ENCODE measurements around the gene ESYT1. TPM values are rescaled to one million over a fixed set of nuclear protein-coding genes. Genes with fewer than 3 reads are reported as not detected.

The ESYT1 gene
- total RNA-seq, 1 donor from 2014 or later, result 127 TPM

DNA sequence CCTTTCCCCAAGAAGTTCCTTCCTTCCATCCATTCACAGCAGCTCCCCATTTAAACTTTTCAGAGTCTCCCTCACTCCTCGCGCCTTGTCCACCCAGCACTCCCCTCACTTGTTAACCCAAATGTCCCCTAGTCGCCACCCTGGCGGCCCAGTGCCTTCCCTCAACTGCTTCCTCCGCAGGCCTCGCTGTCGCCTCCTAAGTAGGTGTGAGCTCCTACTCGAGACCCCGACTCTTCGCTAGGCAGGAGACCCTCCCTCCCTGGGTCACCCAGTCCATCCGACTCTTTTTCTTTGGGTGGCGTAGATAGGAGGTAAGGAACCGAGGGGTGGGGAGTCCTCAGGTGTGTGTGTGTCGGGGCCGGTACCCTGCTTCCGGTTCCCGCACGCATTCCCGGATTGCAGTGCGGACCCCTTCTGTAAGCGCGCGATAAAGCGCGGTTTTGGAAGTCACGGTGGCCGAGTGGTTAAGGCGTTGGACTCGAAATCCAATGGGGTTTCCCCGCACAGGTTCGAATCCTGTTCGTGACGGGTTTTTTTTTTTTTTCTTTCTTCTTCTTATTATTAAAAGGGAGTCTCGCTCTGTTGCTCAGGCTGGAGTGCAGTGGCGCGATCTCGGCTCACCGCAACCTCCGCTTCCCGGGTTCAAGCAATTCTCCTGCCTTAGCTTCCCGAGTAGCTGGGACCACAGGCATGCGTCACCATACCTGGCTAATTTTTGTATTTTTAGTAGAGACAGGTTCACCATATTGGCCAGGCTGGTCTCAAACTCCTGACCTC lies 62.0 kb downstream of the ESYT1 start:
- Mint-ChIP-seq H3K4me1 (ENCODE audit: unreplicated experiment) (peaks cover 38% of the 10 kb centered on the region), H3K9me3 (ENCODE audit: unreplicated experiment) (no peaks in the 10 kb centered on the region), H3K4me3 (ENCODE audit: unreplicated experiment) (peak overlapping the region; percentile 98), H3K27ac (ENCODE audit: unreplicated experiment) (peak overlapping the region; percentile 100), H3K36me3 (ENCODE audit: unreplicated experiment) (peaks cover 12% of the 10 kb centered on the region), H3K27me3 (ENCODE audit: unreplicated experiment) (no peaks in the 10 kb centered on the region)
- TF ChIP-seq, protein P1, sequence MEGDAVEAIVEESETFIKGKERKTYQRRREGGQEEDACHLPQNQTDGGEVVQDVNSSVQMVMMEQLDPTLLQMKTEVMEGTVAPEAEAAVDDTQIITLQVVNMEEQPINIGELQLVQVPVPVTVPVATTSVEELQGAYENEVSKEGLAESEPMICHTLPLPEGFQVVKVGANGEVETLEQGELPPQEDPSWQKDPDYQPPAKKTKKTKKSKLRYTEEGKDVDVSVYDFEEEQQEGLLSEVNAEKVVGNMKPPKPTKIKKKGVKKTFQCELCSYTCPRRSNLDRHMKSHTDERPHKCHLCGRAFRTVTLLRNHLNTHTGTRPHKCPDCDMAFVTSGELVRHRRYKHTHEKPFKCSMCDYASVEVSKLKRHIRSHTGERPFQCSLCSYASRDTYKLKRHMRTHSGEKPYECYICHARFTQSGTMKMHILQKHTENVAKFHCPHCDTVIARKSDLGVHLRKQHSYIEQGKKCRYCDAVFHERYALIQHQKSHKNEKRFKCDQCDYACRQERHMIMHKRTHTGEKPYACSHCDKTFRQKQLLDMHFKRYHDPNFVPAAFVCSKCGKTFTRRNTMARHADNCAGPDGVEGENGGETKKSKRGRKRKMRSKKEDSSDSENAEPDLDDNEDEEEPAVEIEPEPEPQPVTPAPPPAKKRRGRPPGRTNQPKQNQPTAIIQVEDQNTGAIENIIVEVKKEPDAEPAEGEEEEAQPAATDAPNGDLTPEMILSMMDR (IDR thresholded peaks at IDR 0.05), result peak; percentile 16
- DNase-seq (ENCODE audit: extremely low spot score, unreplicated experiment), result peak; percentile 96

DNA sequence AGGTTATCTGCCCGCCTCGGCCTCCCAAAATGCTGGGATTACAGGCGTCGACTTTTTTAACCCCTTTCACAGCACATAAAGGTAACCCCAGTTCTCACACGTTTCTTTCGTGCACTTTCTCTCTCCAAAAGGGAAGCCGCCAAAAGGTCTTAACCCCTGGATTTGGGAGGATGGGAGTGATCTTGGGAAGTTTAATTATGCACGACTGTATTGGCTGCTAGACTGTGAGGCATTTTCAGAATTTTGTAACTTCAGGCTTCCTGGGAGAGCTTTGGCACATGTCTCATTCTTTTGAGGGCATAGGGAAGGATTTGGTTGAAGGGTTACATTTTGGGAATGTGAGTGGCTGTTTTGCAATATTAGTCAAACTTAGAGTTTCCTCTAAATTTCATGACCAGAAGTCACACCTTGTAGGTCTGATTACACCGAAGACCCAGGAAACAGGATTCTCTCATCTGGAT lies 62.7 kb downstream of the ESYT1 start:
- no peaks in the 10 kb centered on the region for H3K9me3 Mint-ChIP-seq (ENCODE audit: unreplicated experiment)
- H3K4me1 Mint-ChIP-seq (ENCODE audit: unreplicated experiment), result peaks cover 38% of the 10 kb centered on the region

DNA sequence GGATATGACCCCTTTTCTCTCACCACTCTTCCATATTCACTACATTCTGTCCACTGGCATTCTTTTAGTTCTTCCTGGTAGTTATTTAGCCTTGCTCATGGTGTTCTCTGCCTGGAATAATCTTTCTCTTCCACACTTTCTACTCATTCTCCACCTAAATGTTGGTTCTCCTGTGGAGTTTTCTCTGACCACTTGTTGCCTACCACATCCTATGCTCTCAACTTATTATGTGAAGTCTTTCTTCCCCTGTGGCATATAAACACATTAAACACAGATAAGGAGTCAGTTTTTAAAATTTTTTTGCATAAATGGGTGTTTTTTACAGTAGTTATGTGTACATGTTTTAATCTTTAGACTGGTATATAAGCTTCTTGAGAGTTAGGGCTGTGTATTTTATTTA lies 64.5 kb downstream of the ESYT1 start:
- H3K27ac Mint-ChIP-seq (ENCODE audit: unreplicated experiment), result peak overlapping the region; percentile 83
- TF ChIP-seq, protein P1 (IDR thresholded peaks at IDR 0.05), result no peak
- H3K4me1 Mint-ChIP-seq (ENCODE audit: unreplicated experiment), result peaks cover 41% of the 10 kb centered on the region
- H3K9me3 Mint-ChIP-seq (ENCODE audit: unreplicated experiment), result no peaks in the 10 kb centered on the region
- no peaks in the 10 kb centered on the region for H3K27me3 Mint-ChIP-seq (ENCODE audit: unreplicated experiment)
- H3K4me3 Mint-ChIP-seq (ENCODE audit: unreplicated experiment), result no peak overlapping the region
- H3K36me3 Mint-ChIP-seq (ENCODE audit: unreplicated experiment), result peaks cover 2% of the 10 kb centered on the region
- DNase-seq (ENCODE audit: extremely low spot score, unreplicated experiment), result no peak

More for the DNA sequence above, 62.7 kb downstream of the ESYT1 start:
- Mint-ChIP-seq H3K27me3 (ENCODE audit: unreplicated experiment) (no peaks in the 10 kb centered on the region), H3K4me3 (ENCODE audit: unreplicated experiment) (peak overlapping the region; percentile 98), H3K27ac (ENCODE audit: unreplicated experiment) (peak overlapping the region; percentile 100), H3K36me3 (ENCODE audit: unreplicated experiment) (peaks cover 11% of the 10 kb centered on the region)
- DNase-seq (ENCODE audit: extremely low spot score, unreplicated experiment), result no peak
- TF ChIP-seq, protein P1 (IDR thresholded peaks at IDR 0.05), result no peak

DNA sequence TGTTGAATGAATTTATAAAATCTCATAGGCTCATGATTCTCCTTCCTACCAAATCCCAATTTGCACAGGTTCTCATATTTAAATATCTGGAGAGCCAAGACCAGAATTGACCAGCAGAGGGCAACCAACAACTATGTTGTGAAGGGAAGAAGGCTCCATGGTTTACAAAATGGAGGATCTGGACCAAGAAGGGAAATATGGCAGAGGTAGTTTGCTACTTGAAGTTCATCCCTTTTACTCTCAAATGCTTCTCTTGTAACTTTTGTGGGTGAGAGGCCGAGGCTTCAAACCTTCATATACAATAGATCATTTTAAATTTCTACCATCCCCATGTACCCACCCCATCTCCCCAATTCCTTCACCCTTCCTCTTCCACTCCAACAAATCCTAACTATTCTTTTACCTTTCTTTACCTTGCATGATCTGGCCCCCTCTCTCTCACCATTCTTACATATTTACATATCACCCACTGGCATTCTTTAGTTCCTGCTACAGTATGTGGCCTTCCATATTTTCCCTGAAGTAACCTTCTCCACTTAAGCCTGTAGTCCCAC lies 65.0 kb downstream of the ESYT1 start:
- no peaks in the 10 kb centered on the region for H3K27me3 Mint-ChIP-seq (ENCODE audit: unreplicated experiment)
- no peaks in the 10 kb centered on the region for H3K9me3 Mint-ChIP-seq (ENCODE audit: unreplicated experiment)
- TF ChIP-seq, protein P1 (IDR thresholded peaks at IDR 0.05), result peak; percentile 83
- H3K4me1 Mint-ChIP-seq (ENCODE audit: unreplicated experiment), result peaks cover 36% of the 10 kb centered on the region
- peak overlapping the region; percentile 19 for H3K4me3 Mint-ChIP-seq (ENCODE audit: unreplicated experiment)
- peak; percentile 89 for DNase-seq (ENCODE audit: extremely low spot score, unreplicated experiment)
- peaks cover 2% of the 10 kb centered on the region for H3K36me3 Mint-ChIP-seq (ENCODE audit: unreplicated experiment)
- H3K27ac Mint-ChIP-seq (ENCODE audit: unreplicated experiment), result peak overlapping the region; percentile 83

Other genes with a start within 250 kb of the ESYT1 start
- gene PYM1, start 200.4 kb upstream of the ESYT1 start, total RNA-seq, result 18.2 and 20.5 TPM in 2 replicates
- 63.0 and 70.1 TPM in 2 replicates for gene DGKA, start 197.1 kb upstream of the ESYT1 start, total RNA-seq
- 1.0 and 1.4 TPM in 2 replicates for gene PMEL, start 162.2 kb upstream of the ESYT1 start, total RNA-seq
- 27.3 and 29.6 TPM in 2 replicates for gene CDK2, start 161.4 kb upstream of the ESYT1 start, total RNA-seq
- 126 and 134 TPM in 2 replicates for gene RAB5B, start 154.2 kb upstream of the ESYT1 start, total RNA-seq
- 16.2 and 19.4 TPM in 2 replicates for gene SUOX, start 131.0 kb upstream of the ESYT1 start, total RNA-seq
- 8.2 and 10.6 TPM in 2 replicates for gene IKZF4, start 107.2 kb upstream of the ESYT1 start, total RNA-seq
- 25.0 and 25.3 TPM in 2 replicates for gene RPS26, start 86.3 kb upstream of the ESYT1 start, total RNA-seq
- gene ERBB3, start 48.1 kb upstream of the ESYT1 start, total RNA-seq, result 0.97 and 1.2 TPM in 2 replicates
- gene PA2G4, start 23.7 kb upstream of the ESYT1 start, total RNA-seq, result 85.9 and 87.9 TPM in 2 replicates
- 3,386 and 3,580 TPM in 2 replicates for gene RPL41, start 11.6 kb upstream of the ESYT1 start, total RNA-seq
- gene ZC3H10, start 10.0 kb upstream of the ESYT1 start, total RNA-seq, result 10.5 and 11.8 TPM in 2 replicates
- 123 and 139 TPM in 2 replicates for gene MYL6B, start 24.3 kb downstream of the ESYT1 start, total RNA-seq
- 1,490 and 1,549 TPM in 2 replicates for gene MYL6, start 30.1 kb downstream of the ESYT1 start, total RNA-seq
- 122 and 128 TPM in 2 replicates for gene SMARCC2, start 61.2 kb downstream of the ESYT1 start, total RNA-seq
- gene RNF41, start 93.7 kb downstream of the ESYT1 start, total RNA-seq, result 71.2 and 77.8 TPM in 2 replicates
- 42.1 and 45.3 TPM in 2 replicates for gene NABP2, start 96.1 kb downstream of the ESYT1 start, total RNA-seq
- gene SLC39A5, start 101.8 kb downstream of the ESYT1 start, total RNA-seq, result 0.81 TPM in 1 of 2 replicates, not detected in the other
- gene ANKRD52, start 130.1 kb downstream of the ESYT1 start, total RNA-seq, result 67.7 and 75.4 TPM in 2 replicates
- 12.8 and 14.4 TPM in 2 replicates for gene COQ10A, start 138.7 kb downstream of the ESYT1 start, total RNA-seq
- 199 and 206 TPM in 2 replicates for gene CS, start 172.1 kb downstream of the ESYT1 start, total RNA-seq
- gene CNPY2, start 187.7 kb downstream of the ESYT1 start, total RNA-seq, result 154 and 177 TPM in 2 replicates
- 52.7 and 56.6 TPM in 2 replicates for gene PAN2, start 205.7 kb downstream of the ESYT1 start, total RNA-seq
- not detected in 2 replicates for gene IL23A, start 210.6 kb downstream of the ESYT1 start, total RNA-seq
- 327 and 334 TPM in 2 replicates for gene STAT2, start 231.8 kb downstream of the ESYT1 start, total RNA-seq
- not detected in 2 replicates for gene APOF, start 234.6 kb downstream of the ESYT1 start, total RNA-seq

All from osteocyte (in vitro differentiated cells).